ENCODE data around the gene DEFB125.
"Not testable (repeated sequence)": the region's sequence is repeated elsewhere in the genome, so short reads cannot be mapped to it uniquely, and the experiment has no call there.

The DEFB125 gene

DNA sequence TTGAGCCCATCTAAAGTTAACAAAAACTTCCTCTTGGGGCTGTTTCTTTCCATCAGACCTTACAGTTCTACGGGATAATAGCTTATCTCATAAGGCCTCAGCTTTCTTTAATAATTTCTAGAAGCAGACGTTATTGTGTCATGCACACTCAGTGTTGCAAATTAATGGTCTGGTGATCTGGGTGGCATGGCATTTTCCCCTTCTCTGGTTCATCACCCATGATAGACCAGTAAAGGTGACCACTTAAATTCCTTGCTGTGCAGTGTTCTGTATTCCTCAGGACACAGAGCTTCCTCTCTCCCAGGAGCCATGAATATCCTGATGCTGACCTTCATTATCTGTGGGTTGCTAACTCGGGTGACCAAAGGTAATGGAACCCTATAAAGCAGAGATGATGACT, at the start of gene DEFB125:
Gene DEFB125, plus strand, starts transcription at position 272 of the 400 bp plus-strand sequence. Its CDS starts 38 bp downstream, at position 310.
- DNase-seq = no peak

GRCh38 chr20:60035-60918, 27.2 kb upstream of the DEFB125 start:
- DNase-seq = no peak

DNA sequence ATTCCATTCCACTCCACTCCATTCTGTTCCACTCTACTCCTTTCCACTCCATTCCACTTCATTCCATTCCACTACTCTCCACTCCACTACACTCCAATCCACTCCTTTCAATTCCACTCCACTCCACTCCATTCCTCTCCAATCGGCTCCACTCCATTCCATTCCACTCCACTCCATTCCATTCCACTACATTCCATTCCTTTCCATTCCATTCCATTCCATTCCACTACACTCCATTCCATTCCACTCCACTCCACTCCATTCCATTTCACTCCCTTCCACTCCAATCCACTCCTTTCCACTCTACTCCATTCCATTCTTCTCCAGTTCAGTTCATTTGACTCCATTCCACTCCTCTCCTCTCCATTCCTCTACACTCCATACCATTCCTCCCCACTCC, 26.2 kb upstream of the DEFB125 start:
- no peak for DNase-seq

GRCh38 chr20:61757-62156, 25.7 kb upstream of the DEFB125 start:
- DNase-seq = no peak

- DNase-seq = no peak
Observed at GRCh38 chr20:62487-62886, 25.0 kb upstream of the DEFB125 start.

- DNase-seq = no peak
Observed at GRCh38 chr20:64026-64603, 23.4 kb upstream of the DEFB125 start.

DNA sequence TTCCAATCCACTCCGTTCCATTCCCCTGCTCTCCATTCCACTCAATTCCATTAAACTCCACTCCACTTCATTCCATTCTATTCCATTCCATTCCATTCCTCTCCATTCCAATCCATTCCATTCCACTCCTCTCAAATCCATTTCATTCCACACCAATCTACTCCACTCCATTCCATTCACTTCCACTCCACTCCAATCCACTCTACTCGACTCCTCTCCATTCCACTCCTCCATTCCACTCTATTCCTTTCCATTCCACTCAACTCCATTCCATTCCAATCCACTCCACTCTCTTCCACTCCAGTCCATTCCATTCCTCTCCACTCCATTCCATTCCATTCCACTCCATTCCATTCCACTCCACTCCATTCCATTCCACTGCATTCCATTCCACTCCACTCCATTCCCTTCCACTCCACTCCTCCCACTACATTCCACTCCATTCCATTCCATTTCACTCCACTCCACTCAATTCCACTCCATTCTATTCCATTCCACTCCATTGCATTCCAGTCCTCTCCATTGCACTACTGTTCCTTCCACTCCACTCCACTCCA, 22.6 kb upstream of the DEFB125 start:
- no peak for DNase-seq

GRCh38 chr20:77231-77630, 10.2 kb upstream of the DEFB125 start:
- no peak for DNase-seq

DNA sequence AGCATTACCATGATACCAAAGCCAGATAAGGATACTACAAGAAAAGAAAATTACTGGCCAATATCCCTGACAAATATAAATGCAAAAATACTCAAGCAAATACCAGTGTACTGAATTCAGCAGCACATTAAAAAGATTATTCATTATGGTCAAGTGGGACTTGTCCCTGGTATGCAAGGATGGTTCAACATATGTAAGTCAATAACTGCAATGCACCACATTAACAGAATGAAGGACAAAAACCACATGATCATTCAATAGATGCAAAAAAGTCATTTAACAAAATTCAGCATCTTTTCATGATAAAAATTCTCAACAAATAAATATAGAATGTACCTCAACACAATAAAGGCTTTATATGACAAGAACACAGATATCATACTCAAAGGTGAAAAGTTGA, 9.1 kb upstream of the DEFB125 start:
- DNase-seq = no peak

GRCh38 chr20:79565-79964, 7.9 kb upstream of the DEFB125 start:
- DNase-seq = no peak

DNA sequence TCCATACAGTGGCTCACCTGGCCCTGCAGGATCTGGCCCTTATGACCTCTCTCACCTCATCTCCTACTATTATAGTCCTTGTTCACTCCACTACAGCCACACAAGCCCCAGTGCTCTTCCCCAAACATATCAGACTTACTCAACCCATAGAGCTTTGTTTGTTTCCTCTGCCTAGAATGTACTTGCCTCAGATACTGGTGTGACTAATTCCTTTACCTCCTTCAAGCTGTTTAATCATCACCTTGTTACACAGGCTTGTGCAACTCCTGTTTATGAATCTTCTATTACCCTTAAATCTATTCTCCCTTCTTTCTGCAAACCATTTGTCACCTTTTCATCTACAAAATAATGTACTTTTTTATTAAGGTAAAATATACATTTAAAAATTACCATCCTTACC, 3.2 kb downstream of the DEFB125 start:
- no peak for DNase-seq

DNA sequence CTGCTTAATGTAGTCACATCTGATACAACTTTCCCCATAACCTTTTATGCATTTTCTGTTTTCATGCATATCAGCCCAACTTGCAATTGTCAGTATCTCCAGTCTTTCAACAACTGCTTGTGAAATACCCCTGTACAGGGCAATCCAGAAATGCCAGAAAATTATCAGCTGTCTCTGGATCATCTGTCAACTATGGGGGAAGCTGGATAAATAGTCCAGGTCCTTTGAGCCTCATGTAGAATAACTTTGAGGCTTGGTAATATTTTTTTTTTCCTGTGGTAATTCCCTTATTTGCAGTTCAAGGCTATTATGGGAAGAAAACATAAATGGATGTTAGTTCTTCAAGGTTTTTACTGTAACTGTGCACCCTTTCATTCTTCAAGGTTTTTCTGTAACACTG, 6.2 kb downstream of the DEFB125 start:
- no peak for DNase-seq

GRCh38 chr20:95215-95614, 7.7 kb downstream of the DEFB125 start:
- DNase-seq = no peak

- DNase-seq = not testable (repeated sequence)
Observed at GRCh38 chr20:97691-98090, 10.2 kb downstream of the DEFB125 start.

DNA sequence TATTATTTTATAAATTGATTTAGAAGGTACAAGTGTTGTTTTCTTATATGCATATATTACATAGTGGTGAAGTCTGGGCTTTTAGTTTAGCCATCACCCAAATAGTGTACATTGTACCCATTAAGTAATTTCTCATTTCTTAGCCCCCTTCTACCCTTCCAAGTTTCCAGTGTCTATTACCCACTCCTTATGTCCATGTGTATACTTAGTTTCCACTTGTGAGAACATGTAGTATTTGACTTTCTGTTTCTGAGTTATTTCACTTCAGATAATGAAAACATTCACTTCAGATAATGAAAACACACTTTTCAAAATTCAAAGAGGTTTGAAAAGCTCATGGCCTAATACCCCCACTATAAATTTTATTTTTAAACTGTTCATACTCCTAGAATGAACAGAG, 14.5 kb downstream of the DEFB125 start:
- DNase-seq = no peak

DNA sequence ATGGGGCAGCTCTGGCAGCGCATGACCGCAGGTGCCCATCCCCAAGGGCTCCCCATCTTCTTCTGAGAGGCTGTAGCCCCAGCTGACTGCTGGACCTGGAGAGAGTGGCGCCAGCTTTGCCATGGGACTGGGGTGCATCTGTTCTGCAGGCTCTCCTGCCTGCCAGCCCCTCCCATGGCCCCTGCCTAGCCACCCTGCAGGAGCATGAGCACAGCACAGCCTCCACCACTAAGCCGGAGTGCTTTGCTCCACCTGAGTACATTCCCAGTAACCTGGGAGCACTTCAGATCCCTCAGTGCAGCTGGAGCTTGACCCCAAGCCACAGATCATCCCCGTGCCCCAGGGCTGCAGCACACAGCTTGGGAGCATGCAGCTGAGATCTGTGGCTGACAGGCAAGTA, 16.0 kb downstream of the DEFB125 start:
- no peak for DNase-seq

DNA sequence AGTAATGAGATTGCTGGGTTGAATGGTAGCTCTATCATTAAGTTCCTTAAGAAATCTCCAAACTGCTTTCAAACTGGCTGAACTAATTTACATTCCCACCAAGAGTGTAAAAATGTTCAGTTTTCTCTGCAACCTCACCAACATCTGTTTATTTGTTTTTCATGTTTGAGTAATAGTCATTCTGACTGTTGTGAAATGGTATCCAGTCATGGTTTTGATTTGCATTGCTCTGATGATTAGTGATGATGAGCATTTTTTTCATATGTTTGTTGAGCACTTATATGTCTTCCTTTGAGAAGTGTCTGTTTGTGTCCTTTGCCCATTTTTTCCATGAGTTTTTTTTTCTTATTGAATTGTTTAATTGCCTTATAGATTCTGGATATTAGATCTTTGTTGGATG, 24.9 kb downstream of the DEFB125 start:
- DNase-seq = no peak

- DNase-seq = no peak
Observed at GRCh38 chr20:117518-117917, 30.0 kb downstream of the DEFB125 start.

DNA sequence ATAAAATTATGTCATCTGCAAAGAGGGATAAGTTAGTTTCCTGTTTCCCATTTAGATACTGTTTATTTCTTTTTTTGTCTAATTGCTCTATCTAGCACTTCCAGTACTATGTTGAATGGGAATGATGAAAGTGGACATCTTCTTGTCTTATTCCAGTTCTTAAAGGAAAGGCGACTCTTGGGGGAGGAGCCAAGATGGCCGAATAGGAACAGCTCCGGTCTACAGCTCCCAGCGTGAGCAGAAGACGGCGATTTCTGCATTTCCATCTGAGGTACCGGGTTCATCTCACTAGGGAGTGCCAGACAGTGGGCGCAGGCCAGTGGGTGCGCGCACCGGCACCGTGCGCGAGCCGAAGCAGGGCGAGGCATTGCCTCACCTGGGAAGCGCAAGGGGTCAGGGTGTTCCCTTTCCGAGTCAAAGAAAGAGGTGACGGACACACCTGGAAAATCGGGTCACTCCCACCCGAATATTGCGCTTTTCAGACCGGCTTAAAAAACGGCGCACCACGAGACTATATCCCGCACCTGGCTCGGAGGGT, 42.4 kb downstream of the DEFB125 start:
- not testable (repeated sequence) for DNase-seq

- no peak for DNase-seq
Observed at GRCh38 chr20:137668-138490, 50.4 kb downstream of the DEFB125 start.

DNA sequence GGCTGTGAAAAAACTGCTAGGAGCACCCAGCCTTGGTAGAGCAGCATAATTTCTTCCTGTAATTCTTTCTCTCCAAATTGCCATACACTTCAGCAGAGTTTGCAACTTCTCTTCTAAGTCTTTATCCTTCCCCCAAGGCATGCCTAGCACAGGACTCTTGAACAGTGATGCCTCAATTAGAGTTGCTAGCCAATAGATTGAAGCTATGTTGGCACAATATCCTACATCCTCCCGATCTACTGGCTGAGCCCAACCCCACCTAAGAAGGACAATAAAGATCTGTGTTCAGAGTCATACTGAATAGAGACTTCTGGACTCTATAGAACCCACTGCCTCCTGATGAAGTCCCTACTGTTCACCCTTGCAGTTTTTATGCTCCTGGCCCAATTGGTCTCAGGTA, 54.8 kb downstream of the DEFB125 start, which contains the start of gene DEFB126:
Gene DEFB126, plus strand, starts transcription at position 301 of the 400 bp plus-strand sequence. Its CDS starts 39 bp downstream, at position 340.
- no peak for DNase-seq

GRCh38 chr20:145877-146276, 58.4 kb downstream of the DEFB125 start:
- no peak for DNase-seq
